ENCODE data around the gene LRRC4C. TPM values are rescaled to one million over a fixed set of nuclear protein-coding genes. Genes with fewer than 3 reads are reported as not detected.

Gene LRRC4C
- total RNA-seq, 1 donor from 2014 or later = not detected

DNA sequence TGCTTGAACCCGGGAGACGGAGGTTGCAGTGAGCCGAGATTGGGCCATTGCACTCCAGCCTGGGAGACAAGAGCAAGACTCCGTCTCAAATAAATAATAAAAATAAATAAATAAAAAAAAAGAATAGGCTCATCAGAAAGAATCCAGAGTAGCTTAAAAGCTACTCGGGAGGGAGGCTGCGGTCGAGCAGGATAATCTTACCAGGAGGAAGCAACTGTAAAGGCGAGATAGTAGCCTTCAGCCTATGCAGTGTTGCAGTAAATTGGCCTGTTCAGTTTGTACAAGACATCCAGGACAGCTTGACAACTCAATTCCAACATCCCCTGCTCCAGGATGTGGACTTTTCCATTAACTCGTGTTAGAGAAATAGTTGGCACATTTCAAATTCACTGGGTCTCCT lies 1164.7 kb downstream of the LRRC4C start:
- Histone ChIP-seq H3K36me3 (no peaks in the 10 kb centered on the region), H3K9me3 (no peaks in the 10 kb centered on the region), H3K4me1 (peaks cover 0 to 2% of the 10 kb centered on the region in 2 donors), H3K27me3 (no peaks in the 10 kb centered on the region), H3K4me3 (no peak overlapping the region), H3K27ac (no peak overlapping the region)
- no peak for DNase-seq (ENCODE audit: low spot score in 2 of 2)
- intact Hi-C loops (cut with DNase I) = no loop called here
- TF ChIP-seq, protein P1, sequence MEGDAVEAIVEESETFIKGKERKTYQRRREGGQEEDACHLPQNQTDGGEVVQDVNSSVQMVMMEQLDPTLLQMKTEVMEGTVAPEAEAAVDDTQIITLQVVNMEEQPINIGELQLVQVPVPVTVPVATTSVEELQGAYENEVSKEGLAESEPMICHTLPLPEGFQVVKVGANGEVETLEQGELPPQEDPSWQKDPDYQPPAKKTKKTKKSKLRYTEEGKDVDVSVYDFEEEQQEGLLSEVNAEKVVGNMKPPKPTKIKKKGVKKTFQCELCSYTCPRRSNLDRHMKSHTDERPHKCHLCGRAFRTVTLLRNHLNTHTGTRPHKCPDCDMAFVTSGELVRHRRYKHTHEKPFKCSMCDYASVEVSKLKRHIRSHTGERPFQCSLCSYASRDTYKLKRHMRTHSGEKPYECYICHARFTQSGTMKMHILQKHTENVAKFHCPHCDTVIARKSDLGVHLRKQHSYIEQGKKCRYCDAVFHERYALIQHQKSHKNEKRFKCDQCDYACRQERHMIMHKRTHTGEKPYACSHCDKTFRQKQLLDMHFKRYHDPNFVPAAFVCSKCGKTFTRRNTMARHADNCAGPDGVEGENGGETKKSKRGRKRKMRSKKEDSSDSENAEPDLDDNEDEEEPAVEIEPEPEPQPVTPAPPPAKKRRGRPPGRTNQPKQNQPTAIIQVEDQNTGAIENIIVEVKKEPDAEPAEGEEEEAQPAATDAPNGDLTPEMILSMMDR (IDR thresholded peaks at IDR 0.05) = no peak

DNA sequence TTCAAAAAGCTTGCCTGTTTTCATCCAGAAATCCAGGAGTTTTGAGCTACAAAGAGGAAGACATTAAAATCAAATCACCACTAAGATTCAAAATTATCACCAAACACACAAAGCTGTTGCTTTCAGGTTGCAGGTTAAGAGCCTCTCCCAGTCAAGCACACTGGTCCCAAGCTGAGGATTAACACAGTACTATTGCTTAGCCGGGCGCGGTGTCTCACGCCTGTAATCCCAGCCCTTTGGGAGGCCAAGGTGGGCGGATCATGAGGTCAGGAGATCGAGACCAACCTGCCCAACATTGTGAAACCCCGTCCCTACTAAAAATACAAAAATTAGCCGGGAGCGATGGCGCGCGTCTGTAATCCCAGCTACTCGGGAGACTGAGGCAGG lies 1165.1 kb downstream of the LRRC4C start:
- DNase-seq (ENCODE audit: low spot score in 2 of 2) = no peak
- Histone ChIP-seq H3K9me3 (no peaks in the 10 kb centered on the region), H3K36me3 (no peaks in the 10 kb centered on the region), H3K4me3 (peak overlapping the region in 1 of 2 donors; percentile 74), H3K27me3 (no peaks in the 10 kb centered on the region), H3K4me1 (peaks cover 0 to 2% of the 10 kb centered on the region in 2 donors), H3K27ac (no peak overlapping the region)
- intact Hi-C loops (cut with DNase I) = no loop called here
- TF ChIP-seq, protein P1 (IDR thresholded peaks at IDR 0.05) = no peak

GRCh38 chr11:40293655-40294348 lies 1165.7 kb downstream of the LRRC4C start:
- H3K27me3 ChIP-seq = no peaks in the 10 kb centered on the region
- peak overlapping the region; percentile 64 to 65 for H3K27ac ChIP-seq
- H3K4me3 ChIP-seq = peak overlapping the region; percentile 57 to 74
- TF ChIP-seq, protein P1 (IDR thresholded peaks at IDR 0.05) = peak; percentile 68 to 94 (median 91)
- H3K36me3 ChIP-seq = no peaks in the 10 kb centered on the region
- peak in 1 of 2 donors; percentile 78 for DNase-seq (ENCODE audit: low spot score in 2 of 2)
- H3K9me3 ChIP-seq = no peaks in the 10 kb centered on the region
- intact Hi-C loops (cut with DNase I) = no loop called here
- peaks cover 0 to 2% of the 10 kb centered on the region in 2 donors for H3K4me1 ChIP-seq

DNA sequence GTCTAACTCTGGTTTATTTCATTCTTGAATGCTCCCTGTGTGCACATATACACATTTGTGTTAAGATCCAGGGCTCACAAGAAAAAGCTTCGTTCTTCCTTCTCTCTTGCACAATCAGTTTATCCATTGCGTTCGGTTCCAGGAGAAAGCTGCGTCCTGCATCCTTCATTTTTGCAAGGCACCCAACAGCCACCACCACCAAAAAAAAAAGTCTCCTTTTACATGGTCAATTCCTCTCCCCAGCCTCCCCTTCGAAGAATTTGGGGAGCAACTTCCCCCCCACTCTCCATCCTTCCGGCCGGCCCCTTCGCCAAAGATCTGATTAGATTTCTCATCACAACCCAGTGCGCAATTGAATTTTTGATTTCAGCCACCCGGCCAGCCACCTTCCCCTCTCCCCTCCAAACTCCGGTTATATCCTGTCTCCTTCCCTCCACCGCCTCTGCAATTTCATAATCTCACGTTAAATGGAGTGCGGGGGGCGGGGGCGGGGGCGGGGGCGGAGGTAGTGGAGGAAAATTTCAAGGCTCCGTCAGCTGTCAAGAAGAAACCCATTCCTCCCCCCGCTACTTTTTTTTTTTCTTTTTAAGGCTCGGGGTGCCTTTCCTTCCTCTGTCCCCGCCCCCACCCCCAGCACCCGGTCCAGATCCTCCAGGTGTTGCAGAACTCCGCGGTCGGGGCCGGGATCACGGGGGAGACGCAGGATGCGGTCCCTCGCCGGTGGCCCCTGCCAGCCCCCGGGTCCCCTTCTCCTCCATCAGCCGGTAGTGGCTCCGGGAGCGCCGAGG lies 1166.5 kb downstream of the LRRC4C start:
- H3K27me3 ChIP-seq = no peaks in the 10 kb centered on the region
- intact Hi-C loops (cut with DNase I) = no loop called here
- H3K36me3 ChIP-seq = no peaks in the 10 kb centered on the region
- DNase-seq (ENCODE audit: low spot score in 2 of 2) = no peak
- TF ChIP-seq, protein P1 (IDR thresholded peaks at IDR 0.05) = no peak
- H3K4me3 ChIP-seq = peak overlapping the region; percentile 57 to 74
- no peaks in the 10 kb centered on the region for H3K9me3 ChIP-seq
- peak overlapping the region in 1 of 2 donors; percentile 64 for H3K27ac ChIP-seq
- peaks cover 0 to 2% of the 10 kb centered on the region in 2 donors for H3K4me1 ChIP-seq

- Histone ChIP-seq H3K36me3 (no peaks in the 10 kb centered on the region), H3K4me1 (peaks cover 0 to 2% of the 10 kb centered on the region in 2 donors), H3K27ac (no peak overlapping the region), H3K27me3 (no peaks in the 10 kb centered on the region), H3K9me3 (no peaks in the 10 kb centered on the region), H3K4me3 (peak overlapping the region in 1 of 2 donors; percentile 74)
- intact Hi-C loops (cut with DNase I) = no loop called here
- no peak for DNase-seq (ENCODE audit: low spot score in 2 of 2)
- TF ChIP-seq, protein P1 (IDR thresholded peaks at IDR 0.05) = no peak
These were observed 1167.7 kb downstream of the LRRC4C start for GRCh38 chr11:40291741-40292140.

All from ascending aorta (tissue), 2 donors.